Panc1 (cell line): ENCODE results near the gene LDHB. TPM values are rescaled to one million over a fixed set of nuclear protein-coding genes. Genes with fewer than 3 reads are reported as not detected.

Source experiments
- ATAC-seq: fragments of 200-7000 bp; cut with Tn5 transposase; 2 replicates; pipeline ENCODE4 v1.9.1; 2020; ENCODE audit warnings: mild to moderate bottlenecking, moderate library complexity
- BruUV-seq: library from RNA; stranded (reverse); fragments of 400-500 nt; replicated peaks from 2 replicates; lab custom pipeline; 2021; lab: Mats Ljungman, UMichigan
- CTCF ChIA-PET: fragments of 300-600 bp; sonication (Branson Sonifier 250); formaldehyde crosslinking; loops from one replicate; lab custom pipeline; 2022; ENCODE audit warnings: antibody characterized with exemption; lab: Charles Lee
- POLR2A ChIA-PET: fragments of 300-600 bp; sonication (Branson Sonifier 250); formaldehyde crosslinking; loops from one replicate; lab custom pipeline; 2022; ENCODE audit warnings: antibody characterized with exemption; lab: Charles Lee
- DNase-seq: peaks from one replicate; pipeline ENCODE4 v3.0.0-alpha.2; 2010; ENCODE audit warnings: low read depth, low spot score
- H3K27ac ChIP-seq: 2 replicates; pipeline ENCODE4 v1.5.1; 2011; ENCODE audit warnings: mild to moderate bottlenecking, low read length, inconsistent platforms
- H3K27me3 ChIP-seq: fragments of 200-500 bp; sonication (Bioruptor generic); 2 replicates; pipeline ENCODE4 v1.6.0; 2014; ENCODE audit warnings: low read length, inconsistent platforms; ENCODE audit not compliant: control insufficient read depth, insufficient read depth
- H3K36me3 ChIP-seq: fragments of 200-500 bp; sonication (Bioruptor generic); 2 replicates; pipeline ENCODE4 v1.5.1; 2014; ENCODE audit warnings: inconsistent platforms, mild to moderate bottlenecking, low read length, moderate library complexity; ENCODE audit not compliant: control insufficient read depth, insufficient read depth
- H3K4me1 ChIP-seq: 2 replicates; pipeline ENCODE4 v1.5.1; 2011; ENCODE audit warnings: inconsistent platforms, mild to moderate bottlenecking, low read length, moderate library complexity; ENCODE audit not compliant: control insufficient read depth, insufficient read depth
- H3K4me3 ChIP-seq, 2 experiments: 2 replicates each; pipeline ENCODE4 v1.5.1; 2011 to 2012; ENCODE audit warnings: low read depth in 2 of 2, low read length in 2 of 2, mild to moderate bottlenecking in 2 of 2, inconsistent platforms in 1 of 2, moderate library complexity in 1 of 2
- H3K9me3 ChIP-seq: fragments of 200-500 bp; sonication (Bioruptor generic); 2 replicates; pipeline ENCODE4 v1.5.1; 2014; ENCODE audit warnings: low read depth, mild to moderate bottlenecking, inconsistent platforms, low read length, moderate library complexity; ENCODE audit not compliant: control insufficient read depth, insufficient read depth
- CTCF ChIP-seq: fragments of 450-650 bp; IDR thresholded peaks from 2 replicates; pipeline ENCODE4 v1.5.1; 2017; ENCODE audit warnings: mild to moderate bottlenecking
- POLR2AphosphoS5 ChIP-seq: IDR thresholded peaks from 2 replicates; pipeline ENCODE4 v1.6.1; 2012; ENCODE audit warnings: mild to moderate bottlenecking, low read depth, low read length, moderate library complexity
- REST ChIP-seq, 2 experiments: IDR thresholded peaks; 2 replicates each; pipeline ENCODE4 v1.6.1; 2011 to 2012; ENCODE audit warnings: low read depth in 2 of 2, control low read depth in 1 of 2, low read length in 1 of 2, mild to moderate bottlenecking in 1 of 2, moderate library complexity in 1 of 2; ENCODE audit not compliant: insufficient read depth in 1 of 2
- SIN3A ChIP-seq: IDR thresholded peaks from 2 replicates; pipeline ENCODE4 v1.6.1; 2012; ENCODE audit warnings: low read depth, mild to moderate bottlenecking, low read length, moderate library complexity, borderline replicate concordance; ENCODE audit not compliant: insufficient read depth
- TCF7L2 ChIP-seq: IDR thresholded peaks from 2 replicates; pipeline ENCODE4 v1.6.1; 2011; ENCODE audit warnings: mild to moderate bottlenecking, low read depth, low read length, inconsistent platforms
- in situ Hi-C: cut with HindIII; loops from 2 replicates; pipeline ENCODE4 v1.10.0; 2016; ENCODE audit warnings: low sequenced_read_pairs, low pct_unique_long_range_greater_than_20kb
- intact Hi-C: fragments of 100-400 bp; cut with micrococcal nuclease; formaldehyde crosslinking; loops from one replicate; pipeline ENCODE4 v1.10.0; 2022; ENCODE audit not compliant: unreplicated experiment
- total RNA-seq: library from RNA; stranded (reverse); gene quantifications from one replicate; pipeline ENCODE4 v1.2.1, GENCODE V29; 2021; ENCODE audit not compliant: unreplicated experiment

LDHB gene
- total RNA-seq, 1 experiment from 2014 or later = 552 TPM

- no TSS peak for BruUV-seq
- intact Hi-C loops = no loop called here
- ChIA-PET POLR2A (no interaction called here), CTCF (no interaction called here)
- no peaks in the 10 kb centered on the region for H3K27me3 ChIP-seq
- no peak for ATAC-seq
- TF ChIP-seq CTCF (no peak), TCF7L2 (no peak), SIN3A (no peak), POLR2AphosphoS5 (no peak), REST (IDR thresholded peaks at IDR 0.05; ENCODE audit: insufficient read depth in 1 of 2, low read depth in 2 of 2, low read length in 1 of 2) (no peak)
- H3K9me3 ChIP-seq = no peaks in the 10 kb centered on the region
- no peak overlapping the region for H3K4me3 ChIP-seq
- no peak for DNase-seq
- H3K4me1 ChIP-seq = no peaks in the 10 kb centered on the region
- H3K36me3 ChIP-seq = peaks cover 57% of the 10 kb centered on the region
- in situ Hi-C loops = no loop called here
- no peak overlapping the region for H3K27ac ChIP-seq
These were observed 13.9 kb downstream of the LDHB start for GRCh38 chr12:21643758-21644157.

- in situ Hi-C loops (no loop called here), intact Hi-C loops (no loop called here)
- no peaks in the 10 kb centered on the region for H3K4me1 ChIP-seq
- H3K27ac ChIP-seq = no peak overlapping the region
- DNase-seq (no peak), ATAC-seq (no peak)
- H3K4me3 ChIP-seq = no peak overlapping the region
- ChIA-PET POLR2A (no interaction called here), CTCF (no interaction called here)
- no peaks in the 10 kb centered on the region for H3K9me3 ChIP-seq
- BruUV-seq = no TSS peak
- H3K27me3 ChIP-seq = no peaks in the 10 kb centered on the region
- peaks cover 57% of the 10 kb centered on the region for H3K36me3 ChIP-seq
- TF ChIP-seq REST (IDR thresholded peaks at IDR 0.05; ENCODE audit: insufficient read depth in 1 of 2, low read depth in 2 of 2, low read length in 1 of 2) (no peak), TCF7L2 (no peak), CTCF (no peak), POLR2AphosphoS5 (no peak), SIN3A (no peak)
These were observed 14.8 kb downstream of the LDHB start for GRCh38 chr12:21642707-21643389.
